ENCODE measurements around the gene ATG9A.
"Not testable (repeated sequence)": the region's sequence is repeated elsewhere in the genome, so short reads cannot be mapped to it uniquely, and the experiment has no call there.

ATG9A gene

DNA sequence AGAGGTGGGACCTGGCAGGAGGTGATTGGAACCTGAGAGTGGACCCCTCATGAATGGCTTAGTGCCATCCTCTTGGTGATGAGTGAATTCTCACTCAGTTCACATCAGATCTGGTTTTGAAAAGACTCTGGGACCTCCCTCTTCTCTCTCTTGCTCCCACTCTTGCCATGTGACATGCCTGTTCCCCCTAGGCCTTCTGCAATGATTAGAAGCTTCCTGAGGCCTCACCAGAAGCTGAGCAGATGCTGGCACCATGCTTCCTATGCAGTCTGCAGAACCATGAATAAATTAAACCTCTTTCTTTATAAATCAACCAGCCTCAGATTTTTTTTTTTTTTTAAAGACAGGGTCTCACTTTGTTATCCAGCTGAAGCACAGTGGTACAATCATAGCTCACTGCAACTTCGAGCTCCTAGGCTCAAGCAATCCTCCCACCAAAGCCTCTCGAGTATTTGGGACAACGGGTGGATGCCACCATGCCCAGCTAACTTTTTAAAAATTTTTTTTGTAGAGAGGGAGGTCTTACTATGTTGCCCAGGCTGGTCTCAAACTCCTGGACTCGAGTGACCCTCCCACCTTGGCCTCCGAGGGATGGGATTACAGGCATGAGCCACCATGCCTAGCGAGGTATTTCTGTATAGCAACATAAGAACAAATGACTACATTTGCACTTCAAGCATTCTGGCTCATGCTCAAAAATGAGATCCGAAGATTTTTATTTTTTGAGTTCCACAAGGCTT lies 24.8 kb downstream of the ATG9A start:
- FAIRE-seq: no peak

DNA sequence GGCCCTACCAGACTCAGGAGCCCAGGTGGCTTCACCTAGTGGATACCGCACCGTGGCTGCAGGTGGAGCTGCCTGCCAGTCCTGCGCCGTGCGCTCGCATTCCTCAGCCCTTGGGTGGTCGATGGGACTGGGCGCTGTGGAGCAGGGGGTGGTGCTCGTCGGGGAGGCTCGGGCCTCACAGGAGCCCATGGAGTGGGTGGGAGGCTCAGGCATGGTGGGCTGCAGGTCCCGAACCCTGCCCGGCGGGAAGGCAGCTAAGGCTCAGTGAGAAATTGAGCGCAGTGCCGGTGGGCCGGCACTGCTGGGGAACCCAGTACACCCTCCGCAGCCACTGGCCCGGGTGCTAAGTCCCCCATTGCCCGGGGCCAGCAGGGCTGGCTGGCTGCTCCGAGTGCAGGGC lies 28.1 kb downstream of the ATG9A start:
- not testable (repeated sequence) for FAIRE-seq

DNA sequence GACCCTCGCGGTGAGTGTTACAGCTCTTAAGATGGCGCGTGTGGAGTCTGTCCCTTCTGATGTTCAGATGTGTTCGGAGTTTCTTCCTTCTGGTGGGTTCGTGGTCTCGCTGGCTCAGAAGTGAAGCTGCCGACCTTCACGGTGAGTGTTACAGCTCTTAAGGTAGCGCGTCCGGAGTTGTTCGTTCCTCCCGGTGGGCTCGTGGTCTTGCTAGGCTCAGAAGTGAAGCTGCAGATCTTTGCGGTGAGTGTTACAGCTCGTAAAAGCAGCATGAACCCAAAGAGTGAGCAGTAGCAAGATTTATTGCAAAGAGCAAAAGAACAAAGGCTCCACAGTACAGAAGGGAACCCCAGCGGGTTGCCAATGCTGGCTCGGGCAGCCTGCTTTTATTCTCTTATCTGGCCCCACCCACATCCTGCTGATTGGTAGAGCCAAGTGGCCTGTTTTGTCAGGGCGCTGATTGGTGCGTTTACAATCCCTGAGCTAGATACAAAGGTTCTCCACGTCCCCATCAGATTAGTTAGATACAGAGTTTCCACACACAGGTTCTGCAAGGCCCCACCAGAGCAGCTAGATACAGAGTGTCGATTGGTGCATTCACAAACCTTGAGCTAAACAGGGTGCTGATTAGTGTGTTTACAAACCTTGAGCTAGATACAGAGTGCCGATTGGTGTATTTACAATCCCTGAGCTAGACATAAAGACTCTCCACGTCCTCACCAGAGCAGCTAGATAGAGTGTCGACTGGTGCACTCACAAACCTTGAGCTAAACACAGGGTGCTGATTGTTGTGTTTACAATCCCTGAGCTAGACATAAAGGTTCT lies 28.7 kb downstream of the ATG9A start:
- not testable (repeated sequence) for FAIRE-seq

DNA sequence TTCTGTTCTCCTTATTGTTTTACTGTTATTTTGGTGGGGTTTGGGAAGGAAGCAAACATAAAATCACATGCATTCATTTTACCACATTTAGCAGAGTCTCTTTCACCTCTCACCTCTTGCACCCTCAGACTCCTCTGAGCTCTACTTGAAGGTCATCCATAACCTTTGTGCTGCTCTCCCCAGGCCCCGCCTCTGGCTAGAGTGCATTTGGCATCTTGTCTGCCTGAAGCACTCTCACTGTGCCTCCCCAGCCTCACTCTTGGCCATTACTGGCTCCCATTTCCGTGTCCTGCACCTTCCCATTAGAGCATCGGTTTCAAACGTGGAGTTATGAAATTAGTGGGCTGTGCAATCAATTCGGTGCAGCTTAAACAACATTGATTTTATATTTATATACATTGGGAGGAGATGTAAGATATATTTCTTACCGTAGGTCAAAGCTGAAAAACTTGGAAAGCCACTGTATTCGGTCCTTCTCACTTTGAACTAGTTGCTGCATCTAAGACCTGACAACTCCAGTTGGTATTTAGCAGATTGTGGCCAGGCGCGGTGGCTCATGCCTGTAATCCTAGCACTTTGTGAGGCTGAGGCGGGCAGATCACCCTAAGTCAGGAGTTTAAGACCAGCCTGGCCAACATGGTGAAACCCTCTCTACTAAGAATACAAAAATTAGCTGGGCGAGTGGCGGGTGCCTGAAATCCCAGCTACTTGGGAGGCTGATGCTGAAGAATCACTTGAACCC lies 29.8 kb downstream of the ATG9A start:
- no peak for FAIRE-seq

DNA sequence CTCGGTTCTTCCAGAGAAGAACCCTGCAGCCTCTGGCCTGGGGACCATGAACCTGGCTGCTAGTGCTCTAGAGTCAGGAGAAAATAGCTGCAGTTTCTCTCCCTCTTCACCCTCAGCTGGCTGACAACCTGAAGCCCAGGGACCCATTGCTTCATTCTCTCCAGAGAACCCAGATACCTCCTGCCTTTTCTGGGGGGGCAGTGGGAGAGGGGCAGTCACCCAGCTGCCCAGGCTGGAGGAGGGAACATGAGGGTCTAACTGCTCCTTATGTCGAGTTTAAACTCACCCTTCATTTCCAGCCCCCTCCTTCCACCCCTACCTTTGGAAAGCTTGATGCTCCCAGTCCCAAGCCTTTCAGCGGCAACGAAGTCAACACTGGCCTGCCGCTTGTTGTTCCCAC lies 30.5 kb downstream of the ATG9A start:
- no peak for FAIRE-seq

DNA sequence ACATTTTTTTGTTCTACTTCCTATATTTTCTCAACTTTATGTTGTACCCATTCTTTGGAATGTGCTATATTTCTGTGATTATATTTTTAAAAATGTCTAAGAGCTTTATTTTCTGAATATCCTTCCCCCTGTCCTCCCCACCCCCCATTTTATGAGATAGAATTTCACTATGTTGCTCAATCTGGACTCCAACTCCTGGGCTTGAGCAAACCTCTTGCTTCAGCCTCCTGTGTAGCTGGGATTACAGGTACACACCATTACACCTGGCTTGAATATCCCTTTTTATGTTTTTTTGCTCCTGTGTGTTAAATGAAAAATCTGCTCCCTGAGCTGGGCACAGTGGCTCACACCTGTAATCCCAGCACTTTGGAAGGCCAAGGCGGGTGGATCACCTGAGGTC lies 32.0 kb downstream of the ATG9A start:
- no peak for FAIRE-seq

DNA sequence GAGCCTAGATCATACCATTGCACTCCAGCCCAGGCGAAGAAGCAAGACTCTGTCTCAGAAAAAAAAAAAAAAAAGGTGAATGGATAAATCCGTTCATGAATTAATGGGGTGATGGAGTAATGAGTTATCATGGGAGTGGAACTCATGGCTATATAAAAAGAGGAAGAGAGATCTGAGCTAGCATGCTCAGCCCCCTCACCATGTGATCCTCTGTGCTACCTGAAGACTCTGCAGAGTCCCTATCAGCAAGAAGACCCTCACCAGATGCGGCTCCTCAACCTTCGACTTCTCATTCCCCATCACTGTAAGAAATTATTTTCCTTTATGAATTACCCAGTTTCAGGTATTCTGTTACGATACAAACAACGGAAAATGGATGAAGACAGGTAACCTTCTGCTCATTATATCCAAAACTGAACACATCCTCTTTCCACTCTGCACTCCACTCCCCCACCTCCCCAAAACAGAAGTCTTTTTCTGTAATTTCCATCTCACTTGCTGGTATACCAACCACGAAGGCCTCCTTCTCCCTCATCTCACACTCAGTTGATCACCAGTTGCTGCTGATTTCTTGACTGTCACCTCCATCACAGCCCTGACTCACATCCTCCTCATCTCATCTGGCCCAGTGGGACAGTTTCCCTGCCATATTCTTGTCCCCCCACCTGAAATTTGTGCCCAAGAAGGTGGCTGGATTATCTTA lies 42.5 kb downstream of the ATG9A start:
- FAIRE-seq: no peak

DNA sequence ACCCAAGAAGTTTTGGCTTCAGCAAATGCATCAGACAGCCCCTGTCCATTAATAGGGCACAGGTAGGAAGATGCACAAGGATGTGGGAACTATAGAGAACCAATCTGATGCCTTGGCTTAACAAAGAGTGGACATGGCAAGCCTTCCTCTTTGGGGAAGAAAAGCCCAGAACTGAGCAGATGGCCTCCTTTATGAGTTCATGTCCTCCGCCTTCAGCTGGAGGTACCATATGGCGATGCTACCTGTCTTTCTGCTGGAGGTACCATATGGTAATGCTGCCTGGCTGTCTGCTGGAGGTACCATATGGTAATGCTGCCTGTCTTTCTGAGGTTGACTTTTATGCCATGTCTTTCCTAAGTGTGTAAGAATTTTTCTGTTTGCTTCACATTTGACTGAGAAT lies 45.3 kb downstream of the ATG9A start:
- FAIRE-seq: no peak

DNA sequence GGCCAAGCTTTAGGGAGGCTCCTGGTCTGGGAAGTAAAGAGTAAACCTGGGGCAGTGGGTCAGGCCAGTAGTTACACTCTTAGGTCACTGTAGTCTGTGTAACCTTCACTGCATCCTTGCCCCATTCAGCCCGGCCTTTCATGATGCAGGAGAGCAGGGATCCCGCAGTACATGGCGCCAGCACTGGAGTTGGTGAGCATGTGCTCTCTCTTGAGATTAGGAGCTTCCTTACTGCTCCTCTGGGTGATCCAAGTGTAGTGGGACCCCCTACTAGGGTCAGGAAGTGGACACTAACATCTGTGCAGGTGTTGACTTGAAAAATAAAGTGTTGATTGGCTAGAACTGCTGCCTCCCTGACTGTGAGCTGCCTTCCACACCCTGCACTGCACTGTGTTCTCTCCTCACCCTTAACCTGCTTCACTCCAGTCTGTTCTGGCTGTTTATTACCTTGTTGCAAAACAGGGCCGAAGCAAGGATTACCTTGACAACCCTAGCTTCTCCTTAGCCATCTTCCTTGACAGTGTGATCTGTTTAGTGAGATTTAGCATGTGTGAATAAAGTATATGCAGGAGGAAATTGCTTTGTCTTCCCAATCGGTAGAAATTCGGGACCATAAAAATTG lies 46.2 kb downstream of the ATG9A start:
- FAIRE-seq: no peak

DNA sequence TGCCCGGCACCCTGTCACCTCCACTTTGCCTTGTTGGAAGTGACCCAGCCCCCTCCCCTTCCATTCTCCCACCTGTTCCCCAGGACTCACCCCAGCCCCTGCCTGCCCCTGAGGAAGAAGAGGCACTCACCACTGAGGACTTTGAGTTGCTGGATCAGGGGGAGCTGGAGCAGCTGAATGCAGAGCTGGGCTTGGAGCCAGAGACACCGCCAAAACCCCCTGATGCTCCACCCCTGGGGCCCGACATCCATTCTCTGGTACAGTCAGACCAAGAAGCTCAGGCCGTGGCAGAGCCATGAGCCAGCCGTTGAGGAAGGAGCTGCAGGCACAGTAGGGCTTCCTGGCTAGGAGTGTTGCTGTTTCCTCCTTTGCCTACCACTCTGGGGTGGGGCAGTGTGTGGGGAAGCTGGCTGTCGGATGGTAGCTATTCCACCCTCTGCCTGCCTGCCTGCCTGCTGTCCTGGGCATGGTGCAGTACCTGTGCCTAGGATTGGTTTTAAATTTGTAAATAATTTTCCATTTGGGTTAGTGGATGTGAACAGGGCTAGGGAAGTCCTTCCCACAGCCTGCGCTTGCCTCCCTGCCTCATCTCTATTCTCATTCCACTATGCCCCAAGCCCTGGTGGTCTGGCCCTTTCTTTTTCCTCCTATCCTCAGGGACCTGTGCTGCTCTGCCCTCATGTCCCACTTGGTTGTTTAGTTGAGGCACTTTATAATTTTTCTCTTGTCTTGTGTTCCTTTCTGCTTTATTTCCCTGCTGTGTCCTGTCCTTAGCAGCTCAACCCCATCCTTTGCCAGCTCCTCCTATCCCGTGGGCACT lies 46.9 kb downstream of the ATG9A start:
- FAIRE-seq: no peak

DNA sequence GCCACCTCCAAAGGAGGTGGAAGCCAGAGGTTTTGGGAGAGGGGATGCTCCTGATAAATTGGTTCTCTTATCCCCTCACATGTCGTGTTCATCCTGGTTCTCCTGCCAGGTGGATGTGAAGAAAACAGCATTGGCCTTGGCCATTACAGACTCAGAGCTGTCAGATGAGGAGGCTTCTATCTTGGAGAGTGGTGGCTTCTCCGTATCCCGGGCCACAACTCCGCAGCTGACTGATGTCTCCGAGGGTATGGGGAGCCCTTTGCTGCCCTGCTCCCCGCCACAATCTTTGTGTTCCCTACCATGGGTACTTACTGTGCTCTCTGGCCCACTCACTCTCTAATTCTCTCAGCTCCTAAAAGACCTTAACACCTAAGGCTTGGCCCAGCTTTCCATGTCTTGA lies 47.9 kb downstream of the ATG9A start:
- no peak for FAIRE-seq

DNA sequence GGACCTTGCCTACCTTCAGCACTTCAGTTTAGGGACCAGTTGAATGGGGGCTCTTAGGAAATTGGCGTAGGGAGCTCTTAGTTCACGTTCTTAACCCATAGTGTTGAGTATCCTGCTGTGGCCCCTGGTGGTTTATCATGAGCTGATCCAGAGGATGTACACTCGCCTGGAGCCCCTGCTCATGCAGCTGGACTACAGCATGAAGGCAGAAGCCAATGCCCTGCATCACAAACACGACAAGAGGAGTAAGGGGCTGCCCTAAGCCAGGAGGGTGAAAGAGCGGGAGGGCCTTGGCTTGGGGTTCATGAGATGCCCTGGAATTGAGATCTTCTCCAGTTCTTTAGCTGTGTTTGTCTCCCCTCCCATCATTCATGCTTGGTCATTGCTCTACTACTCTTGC lies 48.5 kb downstream of the ATG9A start:
- FAIRE-seq: no peak

DNA sequence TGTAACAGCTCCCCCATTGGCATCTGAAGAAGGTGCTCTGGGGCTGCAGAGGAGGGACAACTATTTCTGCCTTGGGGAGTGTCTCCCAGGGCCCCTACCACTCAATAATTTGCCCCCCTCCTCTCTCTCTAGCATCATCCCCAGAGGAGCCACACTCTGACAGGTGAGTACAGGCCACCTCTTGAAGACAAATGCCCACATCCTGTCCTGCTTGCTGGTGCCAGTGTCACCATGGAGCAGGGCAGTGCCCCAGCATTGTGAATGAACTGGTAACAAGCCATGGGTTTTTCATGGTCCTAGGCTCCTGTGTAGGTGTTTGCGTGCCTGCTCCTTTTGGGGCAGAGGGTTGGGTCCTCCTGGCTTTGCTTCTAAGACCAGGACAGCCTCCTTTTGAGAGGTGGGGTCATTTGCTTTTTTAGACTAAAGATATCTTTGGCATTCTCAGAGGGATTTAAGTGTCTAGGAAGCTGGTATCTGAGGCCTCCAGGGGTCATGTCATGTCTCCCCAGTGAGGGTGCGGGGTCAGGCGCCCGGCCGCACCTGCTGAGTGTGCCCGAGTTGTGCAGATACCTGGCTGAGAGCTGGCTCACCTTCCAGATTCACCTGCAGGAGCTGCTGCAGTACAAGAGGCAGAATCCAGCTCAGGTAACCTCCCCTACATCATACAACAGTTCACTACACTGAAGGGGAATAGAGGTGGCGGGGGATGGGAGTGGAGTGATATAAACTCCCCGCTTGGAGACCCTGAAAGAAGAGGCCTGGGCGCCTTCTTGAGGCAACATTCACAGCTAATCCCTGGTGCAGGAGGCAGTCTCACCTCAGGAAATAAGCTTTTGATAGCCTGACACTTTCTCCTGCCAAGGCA lies 49.6 kb downstream of the ATG9A start:
- FAIRE-seq: no peak

DNA sequence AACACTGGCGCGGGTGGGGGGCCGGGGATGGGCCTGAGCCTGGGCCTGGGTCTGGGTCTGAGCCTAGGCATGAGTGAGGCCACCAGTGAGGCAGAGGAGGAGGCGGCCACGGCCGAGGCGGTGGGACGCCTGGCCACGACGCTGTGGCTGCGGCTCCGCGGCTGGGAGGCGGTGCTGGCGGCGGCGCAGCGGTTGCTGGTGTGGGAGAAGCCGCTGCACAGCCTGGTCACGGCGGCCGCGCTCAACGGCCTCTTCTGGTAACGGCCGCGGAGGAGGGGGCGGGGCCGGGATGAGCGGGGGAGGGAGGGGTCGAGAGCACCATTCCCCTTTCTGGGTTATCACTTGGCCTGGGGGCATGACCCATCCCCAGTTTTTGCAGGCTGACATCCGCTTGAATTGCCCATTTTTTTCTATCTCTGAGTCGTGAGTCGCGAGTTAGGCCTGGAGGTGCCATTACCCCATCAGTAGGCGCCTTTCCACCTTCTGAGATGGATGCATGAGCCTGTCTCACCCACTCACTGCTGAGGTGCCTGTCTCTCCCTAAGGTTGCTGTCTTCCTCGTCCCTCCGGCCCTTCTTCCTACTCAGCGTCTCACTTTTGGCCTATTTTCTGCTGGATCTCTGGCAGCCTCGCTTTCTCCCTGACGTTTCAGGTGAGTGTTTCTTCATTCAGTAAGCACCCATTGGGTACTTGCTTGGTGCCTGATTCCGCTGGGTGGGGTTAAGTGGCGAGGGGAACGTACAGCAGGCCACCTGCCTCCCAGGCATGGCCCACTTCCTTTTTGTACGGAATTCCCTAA lies 50.9 kb downstream of the ATG9A start:
- no peak for FAIRE-seq

DNA sequence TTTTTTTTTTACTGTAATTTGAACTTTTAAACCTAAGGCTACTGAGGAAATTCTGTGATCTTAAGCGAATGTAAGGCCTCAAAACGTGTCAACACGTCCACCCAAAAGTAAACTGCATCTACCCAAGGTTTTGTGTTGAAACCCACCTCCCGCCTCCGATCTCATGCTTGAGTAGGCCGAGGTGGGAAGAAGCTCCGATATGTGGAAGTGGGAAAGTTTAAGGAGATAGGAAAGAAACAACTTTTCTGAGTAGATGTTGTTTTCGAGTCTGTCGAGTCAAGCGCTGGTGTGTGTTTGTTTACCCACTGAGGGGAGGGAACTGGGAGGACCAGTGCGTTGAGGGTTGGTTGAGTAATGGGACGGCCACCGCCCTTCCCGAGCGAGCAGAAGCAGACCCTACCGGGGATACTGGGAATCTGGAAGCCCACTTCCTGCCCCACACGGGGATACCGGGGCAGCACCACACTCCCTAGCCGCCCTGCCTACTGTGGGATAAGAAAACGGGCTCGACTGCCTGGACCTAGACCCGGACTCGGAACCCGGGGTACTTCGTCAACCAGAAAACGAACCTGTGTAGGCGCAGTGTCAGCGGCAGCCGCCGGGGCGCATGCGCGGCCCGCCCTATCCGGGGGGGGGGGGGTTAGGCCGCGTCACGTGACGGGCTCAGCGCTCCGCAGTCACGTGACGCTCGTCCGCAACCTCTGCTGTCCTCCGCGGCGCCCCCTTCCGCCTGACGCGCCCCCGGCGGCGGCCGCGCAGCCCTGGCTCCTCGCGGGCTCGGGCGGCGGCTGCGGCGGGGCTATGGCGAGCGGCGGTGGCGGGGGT lies 51.7 kb downstream of the ATG9A start, which contains the start of gene RETREG2:
TSS of gene RETREG2 (plus strand) at position 724 of the 825 bp plus-strand sequence. CDS start at position 802, 78 bp downstream.
- FAIRE-seq: no peak

DNA sequence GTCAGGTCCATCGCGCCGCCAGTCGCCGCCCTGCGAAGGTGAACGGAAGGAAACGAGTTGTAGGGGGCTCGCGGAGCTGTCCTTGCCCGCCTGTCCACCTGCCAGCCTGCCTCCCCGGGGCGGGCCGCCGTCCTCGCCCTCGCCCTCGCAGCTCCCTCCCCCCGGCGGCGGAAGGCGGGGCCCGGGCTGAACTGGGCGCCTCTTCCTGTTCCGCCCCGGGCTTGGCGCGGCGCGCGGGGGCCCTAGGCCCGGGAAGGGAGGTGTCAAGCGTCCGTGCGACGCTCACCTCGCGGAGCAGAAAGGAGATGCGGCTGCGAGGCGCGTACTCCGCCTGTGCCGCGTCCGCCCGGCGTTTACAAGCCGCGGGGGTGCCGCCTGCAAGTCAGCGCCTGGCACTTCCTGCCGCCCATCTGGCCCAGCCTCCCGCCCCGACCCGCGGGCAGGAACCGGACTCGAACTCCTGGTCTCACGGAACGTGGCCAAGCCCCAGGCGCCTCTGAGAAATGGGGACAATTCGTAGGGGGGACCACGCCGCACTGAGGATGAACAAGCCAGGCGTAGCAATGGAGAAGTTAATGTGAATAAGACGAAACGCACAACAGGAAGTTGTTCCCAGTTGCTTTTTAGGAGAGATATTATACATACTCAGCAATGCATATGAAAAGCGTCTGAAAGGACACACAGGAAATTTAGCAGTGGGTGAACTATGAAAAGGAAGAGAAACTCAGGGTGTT lies 52.5 kb downstream of the ATG9A start, which contains the start of gene CNPPD1:
TSS of gene CNPPD1 (minus strand) at position 108 of the 734 bp plus-strand sequence. CDS start at position 11, 97 bp downstream.
- FAIRE-seq: no peak

DNA sequence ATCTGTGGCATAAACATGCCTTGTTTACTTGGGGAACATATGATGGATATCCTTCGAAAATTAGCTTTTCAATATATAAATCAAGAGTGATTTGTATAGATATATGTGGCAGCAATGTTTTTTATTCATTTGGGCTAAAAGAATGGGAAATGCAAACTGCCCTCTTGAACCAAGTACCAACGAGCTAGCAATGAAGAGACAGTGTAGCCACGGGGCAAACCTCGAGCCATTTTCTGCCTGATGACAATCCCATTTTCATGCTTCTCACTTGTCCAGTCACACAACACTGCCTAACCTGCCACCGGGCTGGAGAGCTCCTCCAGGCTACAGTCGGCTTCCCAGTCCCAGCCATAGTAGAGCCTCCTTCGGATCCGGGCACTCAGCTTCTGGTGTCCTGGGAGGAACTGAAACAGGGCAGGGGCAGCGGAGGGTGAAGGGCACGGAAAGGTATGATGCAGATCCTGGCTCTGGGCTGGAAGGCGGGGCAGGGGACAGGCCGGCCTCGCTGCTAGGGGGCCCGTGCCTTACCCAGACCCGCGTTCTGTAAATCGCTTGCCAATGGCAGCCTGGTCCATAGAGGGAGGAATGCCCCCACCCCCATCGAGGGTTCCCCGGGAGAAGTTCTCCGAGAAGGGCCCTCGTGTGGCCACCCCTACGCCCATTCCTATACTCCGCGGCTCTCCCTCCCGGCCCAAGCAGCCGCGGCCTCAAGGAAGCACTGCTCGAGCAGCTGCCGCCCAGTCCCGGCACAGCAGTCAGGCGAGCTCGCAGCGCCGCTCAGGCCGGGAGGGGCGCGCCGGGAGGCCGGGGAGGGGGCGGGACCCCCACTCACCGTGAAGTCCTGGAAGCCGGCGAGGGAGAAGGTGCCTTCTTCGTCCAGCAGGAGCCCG lies 53.3 kb downstream of the ATG9A start:
- FAIRE-seq: no peak

Data from A204.1 (cell line).